Measurements from ENCODE around the gene FGD5.

The FGD5 gene

GRCh38 chr3:14911651-14912050, 92.9 kb downstream of the FGD5 start:
- Histone ChIP-seq H4K20me1 (ENCODE audit: insufficient read depth, low read length) (no peaks in the 10 kb centered on the region), H3K79me2 (ENCODE audit: insufficient read depth, low read length) (no peaks in the 10 kb centered on the region), H3K4me3 (ENCODE audit: low read depth in 1 of 2, low read length in 2 of 2) (no peak overlapping the region), H3K9ac (ENCODE audit: low read depth, low read length) (no peak overlapping the region), H3K27me3 (ENCODE audit: insufficient read depth, low read length, poor library complexity) (no peaks in the 10 kb centered on the region), H3K9me3 (ENCODE audit: insufficient read depth, low read length, severe bottlenecking) (no peaks in the 10 kb centered on the region), H3K4me1 (ENCODE audit: insufficient read depth, low read length) (peaks cover 24% of the 10 kb centered on the region), H3K4me2 (ENCODE audit: insufficient read depth, low read length) (no peak overlapping the region), H3K36me3 (ENCODE audit: insufficient read depth, low read length) (no peaks in the 10 kb centered on the region; the same call in 1 of the 2 replicates), H2AFZ (ENCODE audit: low read depth, low read length) (no peak overlapping the region), H3K27ac (ENCODE audit: low read length) (no peak overlapping the region)
- TF ChIP-seq CTCF (IDR thresholded peaks at IDR 0.05; ENCODE audit: borderline replicate concordance, extremely low read depth, low read length, poor library complexity, severe bottlenecking): no peak
- no peak for TF ChIP-seq EZH2 (IDR thresholded peaks at IDR 0.05; ENCODE audit: borderline replicate concordance, low read depth, low read length, severe bottlenecking)
- DNase-seq (no peak), ATAC-seq (ENCODE audit: insufficient read depth, low read depth) (no peak)

- H3K4me3 ChIP-seq (ENCODE audit: low read depth in 1 of 2, low read length in 2 of 2): no peak overlapping the region
- H3K9me3 ChIP-seq (ENCODE audit: insufficient read depth, low read length, severe bottlenecking): no peaks in the 10 kb centered on the region
- H4K20me1 ChIP-seq (ENCODE audit: insufficient read depth, low read length): no peaks in the 10 kb centered on the region
- no peak overlapping the region for H2AFZ ChIP-seq (ENCODE audit: low read depth, low read length)
- H3K4me2 ChIP-seq (ENCODE audit: insufficient read depth, low read length): no peak overlapping the region
- H3K9ac ChIP-seq (ENCODE audit: low read depth, low read length): no peak overlapping the region
- H3K27me3 ChIP-seq (ENCODE audit: insufficient read depth, low read length, poor library complexity): no peaks in the 10 kb centered on the region
- ATAC-seq (ENCODE audit: insufficient read depth, low read depth): no peak
- H3K79me2 ChIP-seq (ENCODE audit: insufficient read depth, low read length): no peaks in the 10 kb centered on the region
- no peak for DNase-seq
- TF ChIP-seq EZH2 (IDR thresholded peaks at IDR 0.05; ENCODE audit: borderline replicate concordance, low read depth, low read length, severe bottlenecking) (no peak), CTCF (IDR thresholded peaks at IDR 0.05; ENCODE audit: borderline replicate concordance, extremely low read depth, low read length, poor library complexity, severe bottlenecking) (no peak)
- H3K27ac ChIP-seq (ENCODE audit: low read length): peak overlapping the region; percentile 37; the same call in 1 of the 2 replicates
- no peaks in the 10 kb centered on the region; the same call in 1 of the 2 replicates for H3K36me3 ChIP-seq (ENCODE audit: insufficient read depth, low read length)
- peaks cover 8% of the 10 kb centered on the region; the same call in 1 of the 2 replicates for H3K4me1 ChIP-seq (ENCODE audit: insufficient read depth, low read length)
Observed at GRCh38 chr3:14913071-14913925, 94.5 kb downstream of the FGD5 start.

- Histone ChIP-seq H3K79me2 (ENCODE audit: insufficient read depth, low read length) (no peaks in the 10 kb centered on the region), H3K9me3 (ENCODE audit: insufficient read depth, low read length, severe bottlenecking) (no peaks in the 10 kb centered on the region), H3K27ac (ENCODE audit: low read length) (peak overlapping the region; percentile 12; the same call in 1 of the 2 replicates), H3K9ac (ENCODE audit: low read depth, low read length) (no peak overlapping the region), H3K4me2 (ENCODE audit: insufficient read depth, low read length) (no peak overlapping the region), H3K27me3 (ENCODE audit: insufficient read depth, low read length, poor library complexity) (no peaks in the 10 kb centered on the region), H3K4me3 (ENCODE audit: low read depth in 1 of 2, low read length in 2 of 2) (no peak overlapping the region), H4K20me1 (ENCODE audit: insufficient read depth, low read length) (no peaks in the 10 kb centered on the region), H2AFZ (ENCODE audit: low read depth, low read length) (no peak overlapping the region), H3K36me3 (ENCODE audit: insufficient read depth, low read length) (no peaks in the 10 kb centered on the region; the same call in 1 of the 2 replicates), H3K4me1 (ENCODE audit: insufficient read depth, low read length) (peaks cover 8% of the 10 kb centered on the region; the same call in 1 of the 2 replicates)
- DNase-seq (peak; percentile 52), ATAC-seq (ENCODE audit: insufficient read depth, low read depth) (peak; percentile 58; the same call in 2 of the 3 replicates)
- TF ChIP-seq EZH2 (IDR thresholded peaks at IDR 0.05; ENCODE audit: borderline replicate concordance, low read depth, low read length, severe bottlenecking): no peak
- peak; percentile 56 for TF ChIP-seq CTCF (IDR thresholded peaks at IDR 0.05; ENCODE audit: borderline replicate concordance, extremely low read depth, low read length, poor library complexity, severe bottlenecking)
Observed at GRCh38 chr3:14913926-14914778, 95.4 kb downstream of the FGD5 start.

Measured in DND-41 (cell line).